Natural killer cell (primary cell): ENCODE results near the gene SAMD13. TPM values are rescaled to one million over a fixed set of nuclear protein-coding genes. Genes with fewer than 3 reads are reported as not detected.

Source experiments
- ATAC-seq, 3 donors: fragments of 150-1000 bp in 2 of 3; fragments of 200-7000 bp in 1 of 3; cut with Tn5 transposase; 1 replicate in 1 of 3; 2 replicates in 2 of 3; pipeline ENCODE4 v1.10.0; 2021; ENCODE audit warnings: mild to moderate bottlenecking in 2 of 3, moderate library complexity in 2 of 3
- DNase-seq, 2 donors: peaks; one replicate each; pipeline versions ENCODE4 v3.0.0 to v3.0.0-alpha.2; 2013 to 2021; ENCODE audit warnings: mixed read lengths in 1 of 2
- H3K27ac ChIP-seq: one replicate; pipeline ENCODE4 v1.5.1; 2013; ENCODE audit warnings: mild to moderate bottlenecking, low read length
- H3K27me3 ChIP-seq: one replicate; pipeline ENCODE4 v1.6.1; 2013; ENCODE audit warnings: low read length; ENCODE audit not compliant: control insufficient read depth, insufficient read depth
- H3K36me3 ChIP-seq: one replicate; pipeline ENCODE4 v1.6.1; 2013; ENCODE audit warnings: low read length; ENCODE audit not compliant: control insufficient read depth, insufficient read depth
- H3K4me1 ChIP-seq: one replicate; pipeline ENCODE4 v1.6.1; 2013; ENCODE audit warnings: low read length; ENCODE audit not compliant: control insufficient read depth, insufficient read depth
- H3K4me3 ChIP-seq: one replicate; pipeline ENCODE4 v1.5.1; 2013; ENCODE audit warnings: low read length
- H3K9me3 ChIP-seq: one replicate; pipeline ENCODE4 v1.6.1; 2013; ENCODE audit warnings: low read length; ENCODE audit not compliant: control insufficient read depth, insufficient read depth
- H3K27ac Mint-ChIP-seq, 2 donors: one replicate each; pipeline ENCODE4 v1.8.0; 2022; ENCODE audit warnings: mild to moderate bottlenecking in 2 of 2, mixed read lengths in 2 of 2, moderate library complexity in 1 of 2
- H3K27me3 Mint-ChIP-seq, 2 donors: one replicate each; pipeline ENCODE4 v1.8.0; 2022; ENCODE audit warnings: low read depth in 2 of 2, mixed read lengths in 2 of 2
- H3K36me3 Mint-ChIP-seq: one replicate; pipeline ENCODE4 v1.8.0; 2022; ENCODE audit warnings: mixed read lengths
- H3K4me1 Mint-ChIP-seq, 2 donors: one replicate each; pipeline ENCODE4 v1.8.0; 2022; ENCODE audit warnings: mixed read lengths in 2 of 2
- H3K4me3 Mint-ChIP-seq: one replicate; pipeline ENCODE4 v1.8.0; 2022; ENCODE audit warnings: mild to moderate bottlenecking, moderate library complexity, mixed read lengths
- H3K9me3 Mint-ChIP-seq, 2 donors: one replicate each; pipeline ENCODE4 v1.8.0; 2022; ENCODE audit warnings: mixed read lengths in 2 of 2
- WGBS: methylation state at CpG from one replicate; pipeline ENCODE4 v1.1.7; 2013; ENCODE audit warnings: missing lambda C conversion rate; ENCODE audit not compliant: insufficient coverage; 5-methylcytosine and 5-hydroxymethylcytosine counted together
- intact Hi-C: fragments of 100-400 bp; cut with micrococcal nuclease; formaldehyde crosslinking; loops from one replicate; pipeline ENCODE4 v1.14.2; 2022
- total RNA-seq, 4 donors: library from RNA; stranded (reverse); fragments of 120-200 nt in 1 of 4; gene quantifications; one replicate each; pipeline versions ENCODE4 v1.2.3 to v1.2.4, GENCODE V29; 2013 to 2022
- TF ChIP-seq, protein P1 (sequence below): fragments of 200-600 bp; IDR thresholded peaks from one replicate; pipeline ENCODE4 v1.8.0; 2022; ENCODE audit warnings: antibody characterized with exemption

The SAMD13 gene
- total RNA-seq, 3 donors from 2014 or later (not counting 1 experiment from before 2014, with no cell fraction given), result 0.40 TPM; not detected in 2

DNA sequence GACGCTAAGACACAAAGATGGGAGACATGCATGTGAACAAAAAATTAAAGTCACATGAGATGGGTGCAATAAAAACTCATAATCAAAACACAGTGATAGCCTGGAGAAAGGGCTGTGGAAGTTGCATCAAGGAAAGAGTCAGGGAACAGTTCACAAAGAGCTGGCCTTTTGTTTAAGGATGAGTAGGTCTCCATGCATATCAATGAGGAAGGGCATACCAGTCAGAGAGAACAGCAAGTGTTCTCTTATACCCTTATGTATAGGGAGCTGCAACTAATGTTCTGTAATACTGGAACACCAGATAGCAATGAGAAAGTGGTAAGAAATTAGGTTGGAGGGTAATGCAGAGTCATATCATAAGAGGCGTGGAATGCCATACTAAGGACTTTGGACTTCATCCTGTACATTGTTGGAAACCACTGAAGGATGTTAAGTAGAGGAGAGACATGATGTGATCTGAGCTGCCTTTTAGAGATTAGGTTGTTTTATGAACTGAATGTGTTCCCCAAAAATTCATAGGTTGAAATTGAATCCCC lies 46.7 kb upstream of the SAMD13 start:
- Mint-ChIP-seq H3K27me3 (no peaks in the 10 kb centered on the region), H3K4me1 (no peaks in the 10 kb centered on the region), H3K4me3 (no peak overlapping the region), H3K9me3 (peaks cover 2% of the 10 kb centered on the region in 2 donors), H3K27ac (no peak overlapping the region), H3K36me3 (no peaks in the 10 kb centered on the region)
- TF ChIP-seq, protein P1, sequence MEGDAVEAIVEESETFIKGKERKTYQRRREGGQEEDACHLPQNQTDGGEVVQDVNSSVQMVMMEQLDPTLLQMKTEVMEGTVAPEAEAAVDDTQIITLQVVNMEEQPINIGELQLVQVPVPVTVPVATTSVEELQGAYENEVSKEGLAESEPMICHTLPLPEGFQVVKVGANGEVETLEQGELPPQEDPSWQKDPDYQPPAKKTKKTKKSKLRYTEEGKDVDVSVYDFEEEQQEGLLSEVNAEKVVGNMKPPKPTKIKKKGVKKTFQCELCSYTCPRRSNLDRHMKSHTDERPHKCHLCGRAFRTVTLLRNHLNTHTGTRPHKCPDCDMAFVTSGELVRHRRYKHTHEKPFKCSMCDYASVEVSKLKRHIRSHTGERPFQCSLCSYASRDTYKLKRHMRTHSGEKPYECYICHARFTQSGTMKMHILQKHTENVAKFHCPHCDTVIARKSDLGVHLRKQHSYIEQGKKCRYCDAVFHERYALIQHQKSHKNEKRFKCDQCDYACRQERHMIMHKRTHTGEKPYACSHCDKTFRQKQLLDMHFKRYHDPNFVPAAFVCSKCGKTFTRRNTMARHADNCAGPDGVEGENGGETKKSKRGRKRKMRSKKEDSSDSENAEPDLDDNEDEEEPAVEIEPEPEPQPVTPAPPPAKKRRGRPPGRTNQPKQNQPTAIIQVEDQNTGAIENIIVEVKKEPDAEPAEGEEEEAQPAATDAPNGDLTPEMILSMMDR, result no peak
- Histone ChIP-seq H3K27me3 (no peaks in the 10 kb centered on the region), H3K36me3 (no peaks in the 10 kb centered on the region), H3K4me3 (no peak overlapping the region), H3K4me1 (no peaks in the 10 kb centered on the region), H3K27ac (no peak overlapping the region), H3K9me3 (no peaks in the 10 kb centered on the region)
- ATAC-seq, result no peak
- 98% methylated on average over 2 of the region's 2 CpGs for WGBS
- intact Hi-C loops, result no loop called here
- DNase-seq, result no peak

DNA sequence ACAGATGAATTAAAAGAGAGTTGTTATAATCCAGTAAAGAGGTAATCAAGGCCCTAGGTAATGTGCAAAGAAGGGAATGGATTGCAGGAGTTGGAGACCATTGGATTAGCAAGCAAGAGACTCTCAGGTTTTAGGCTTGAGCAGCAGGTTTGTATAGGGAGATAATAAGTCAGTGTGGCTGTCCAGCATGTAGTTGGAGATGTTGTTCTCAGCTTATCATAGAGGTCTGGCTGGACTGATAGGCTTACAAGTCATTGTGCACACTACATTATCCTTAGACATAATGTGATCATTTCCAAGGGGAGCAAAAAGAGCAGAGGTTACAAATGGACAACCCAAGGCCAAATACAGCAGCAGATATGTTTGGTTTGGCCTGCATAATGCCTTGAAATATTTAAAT lies 45.9 kb upstream of the SAMD13 start:
- H3K4me3 ChIP-seq, result no peak overlapping the region
- ATAC-seq (no peak), DNase-seq (no peak)
- H3K36me3 ChIP-seq, result no peaks in the 10 kb centered on the region
- H3K27me3 Mint-ChIP-seq, result no peaks in the 10 kb centered on the region
- no peaks in the 10 kb centered on the region for H3K9me3 ChIP-seq
- H3K36me3 Mint-ChIP-seq, result no peaks in the 10 kb centered on the region
- no peaks in the 10 kb centered on the region for H3K4me1 Mint-ChIP-seq
- no peak overlapping the region for H3K27ac ChIP-seq
- TF ChIP-seq, protein P1, result no peak
- H3K4me1 ChIP-seq, result no peaks in the 10 kb centered on the region
- no peak overlapping the region for H3K4me3 Mint-ChIP-seq
- intact Hi-C loops, result no loop called here
- no peak overlapping the region for H3K27ac Mint-ChIP-seq
- no peaks in the 10 kb centered on the region for H3K9me3 Mint-ChIP-seq
- H3K27me3 ChIP-seq, result no peaks in the 10 kb centered on the region

- WGBS, result 75% methylated on average over 2 of the region's 2 CpGs
- DNase-seq, result no peak
- Mint-ChIP-seq H3K36me3 (no peaks in the 10 kb centered on the region), H3K27ac (no peak overlapping the region), H3K4me1 (no peaks in the 10 kb centered on the region), H3K4me3 (no peak overlapping the region), H3K27me3 (no peaks in the 10 kb centered on the region), H3K9me3 (no peaks in the 10 kb centered on the region)
- no peaks in the 10 kb centered on the region for H3K27me3 ChIP-seq
- no peak overlapping the region for H3K4me3 ChIP-seq
- no peak overlapping the region for H3K27ac ChIP-seq
- ATAC-seq, result no peak
- intact Hi-C loops, result no loop called here
- H3K4me1 ChIP-seq, result no peaks in the 10 kb centered on the region
- no peaks in the 10 kb centered on the region for H3K36me3 ChIP-seq
- H3K9me3 ChIP-seq, result no peaks in the 10 kb centered on the region
- TF ChIP-seq, protein P1, result no peak
Measured at GRCh38 chr1:84257617-84258016, 43.9 kb upstream of the SAMD13 start.

- no peaks in the 10 kb centered on the region for H3K27me3 ChIP-seq
- H3K36me3 ChIP-seq, result no peaks in the 10 kb centered on the region
- DNase-seq (no peak), ATAC-seq (no peak)
- H3K4me3 ChIP-seq, result no peak overlapping the region
- H3K9me3 ChIP-seq, result no peaks in the 10 kb centered on the region
- no peaks in the 10 kb centered on the region for H3K4me1 Mint-ChIP-seq
- peaks cover 0 to 3% of the 10 kb centered on the region in 2 donors for H3K27me3 Mint-ChIP-seq
- no peak overlapping the region for H3K27ac Mint-ChIP-seq
- no peak overlapping the region for H3K4me3 Mint-ChIP-seq
- no peaks in the 10 kb centered on the region for H3K9me3 Mint-ChIP-seq
- TF ChIP-seq, protein P1, result no peak
- 100% methylated on average over 2 of the region's 2 CpGs for WGBS
- H3K4me1 ChIP-seq, result no peaks in the 10 kb centered on the region
- no peak overlapping the region for H3K27ac ChIP-seq
- no peaks in the 10 kb centered on the region for H3K36me3 Mint-ChIP-seq
- intact Hi-C loops, result no loop called here
Measured at GRCh38 chr1:84259376-84259775, 42.1 kb upstream of the SAMD13 start.
